Fibroblast of skin of left biceps (primary cell): Measurements from ENCODE around the gene TNFRSF18.
"Not testable (repeated sequence)": the region's sequence is repeated elsewhere in the genome, so short reads cannot be mapped to it uniquely, and the experiment has no call there.

ENCODE experiments used
- DNase-seq, 2 experiments: peaks; one replicate each; pipeline ENCODE4 v3.0.0-alpha.2; 2013; ENCODE audit warnings: low read depth in 2 of 2

Gene TNFRSF18, protein sequence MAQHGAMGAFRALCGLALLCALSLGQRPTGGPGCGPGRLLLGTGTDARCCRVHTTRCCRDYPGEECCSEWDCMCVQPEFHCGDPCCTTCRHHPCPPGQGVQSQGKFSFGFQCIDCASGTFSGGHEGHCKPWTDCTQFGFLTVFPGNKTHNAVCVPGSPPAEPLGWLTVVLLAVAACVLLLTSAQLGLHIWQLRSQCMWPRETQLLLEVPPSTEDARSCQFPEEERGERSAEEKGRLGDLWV

DNA sequence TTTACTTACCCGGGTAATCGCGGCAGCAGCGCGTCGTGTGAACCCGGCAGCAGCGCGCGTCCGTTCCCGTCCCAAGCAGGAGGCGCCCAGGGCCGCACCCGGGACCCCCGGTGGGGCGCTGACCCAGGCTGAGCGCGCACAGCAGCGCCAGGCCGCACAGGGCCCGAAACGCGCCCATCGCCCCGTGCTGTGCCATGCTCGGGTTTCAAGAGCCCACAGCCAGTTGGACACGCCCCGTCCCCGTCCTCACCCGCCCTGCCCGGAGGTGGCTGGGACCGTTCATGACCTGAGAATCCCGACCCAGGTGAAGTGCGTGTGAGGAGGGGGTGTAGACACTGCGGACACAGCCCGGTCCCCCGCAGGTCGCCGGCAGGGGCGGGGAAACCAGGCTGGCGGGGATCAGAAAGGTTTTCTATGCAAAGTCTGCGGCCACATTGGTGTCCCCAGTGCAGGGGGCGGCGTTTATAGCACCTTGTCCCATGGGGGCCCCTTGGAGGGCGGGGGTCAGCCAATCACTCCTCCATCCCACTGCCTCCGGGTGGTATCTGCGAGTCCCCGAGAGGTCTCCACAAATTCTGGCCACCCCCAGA, at the start of gene TNFRSF18:
TNFRSF18 (minus strand) TSS at position 217 of the 590 bp plus-strand sequence; CDS start at position 196, 21 bp downstream.
- DNase-seq: no peak

DNA sequence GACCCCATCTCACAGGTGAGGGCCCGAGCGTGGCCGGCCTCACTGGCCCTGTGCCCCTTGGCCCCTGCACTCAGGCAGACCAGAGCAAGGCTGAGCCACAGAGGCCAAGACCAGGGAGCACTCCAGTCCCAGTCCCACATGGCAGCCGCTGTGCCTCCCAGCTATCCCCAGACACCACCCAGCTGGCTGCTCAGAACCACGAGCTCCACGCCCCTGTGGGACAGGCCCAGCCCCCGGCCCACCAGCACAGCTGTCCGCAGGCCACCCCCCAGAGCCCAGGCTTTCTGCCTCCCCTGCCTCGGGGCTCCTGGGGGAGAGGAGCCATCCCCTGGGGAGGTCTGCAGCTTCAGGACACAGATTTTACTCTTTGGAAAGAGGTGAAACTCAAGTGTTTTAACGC, 49.2 kb upstream of the TNFRSF18 start:
- no peak for DNase-seq

DNA sequence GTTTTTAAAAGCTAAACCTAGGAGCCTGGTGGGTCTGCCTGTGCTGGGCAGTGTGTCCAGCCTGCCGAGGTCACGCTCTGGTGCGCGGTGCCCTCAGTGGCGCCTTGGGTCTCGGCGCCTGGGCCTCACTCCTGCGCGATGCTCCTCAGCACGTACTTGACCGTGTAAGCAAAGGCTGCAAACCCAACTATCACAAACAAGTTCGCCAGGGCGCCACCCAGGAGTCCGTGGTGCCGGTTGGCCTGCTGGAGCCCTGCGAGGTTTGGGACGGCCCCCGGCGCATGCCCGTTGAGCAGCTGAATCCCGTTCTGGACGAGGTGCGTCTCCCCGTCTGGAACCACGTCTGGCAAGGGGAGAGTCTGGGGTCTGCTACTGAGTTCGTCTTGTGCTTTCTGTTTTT, 48.7 kb upstream of the TNFRSF18 start:
- DNase-seq: no peak

DNA sequence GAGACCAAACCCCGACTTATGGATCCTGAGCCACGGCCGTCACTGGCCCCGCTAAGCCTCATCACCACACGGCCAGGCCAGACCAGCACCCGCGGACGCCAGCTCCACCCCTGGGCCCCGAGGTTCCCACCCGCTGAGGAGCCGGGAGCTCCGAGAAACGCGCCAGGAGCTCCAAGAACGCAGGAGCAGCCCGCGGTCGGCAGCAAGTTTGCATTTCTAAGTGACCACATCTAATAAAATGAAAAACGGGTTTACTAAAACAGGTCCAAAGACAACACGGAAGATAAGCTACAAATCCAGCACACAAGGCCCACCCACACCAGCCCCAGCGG, 48.2 kb upstream of the TNFRSF18 start:
- no peak for DNase-seq

DNA sequence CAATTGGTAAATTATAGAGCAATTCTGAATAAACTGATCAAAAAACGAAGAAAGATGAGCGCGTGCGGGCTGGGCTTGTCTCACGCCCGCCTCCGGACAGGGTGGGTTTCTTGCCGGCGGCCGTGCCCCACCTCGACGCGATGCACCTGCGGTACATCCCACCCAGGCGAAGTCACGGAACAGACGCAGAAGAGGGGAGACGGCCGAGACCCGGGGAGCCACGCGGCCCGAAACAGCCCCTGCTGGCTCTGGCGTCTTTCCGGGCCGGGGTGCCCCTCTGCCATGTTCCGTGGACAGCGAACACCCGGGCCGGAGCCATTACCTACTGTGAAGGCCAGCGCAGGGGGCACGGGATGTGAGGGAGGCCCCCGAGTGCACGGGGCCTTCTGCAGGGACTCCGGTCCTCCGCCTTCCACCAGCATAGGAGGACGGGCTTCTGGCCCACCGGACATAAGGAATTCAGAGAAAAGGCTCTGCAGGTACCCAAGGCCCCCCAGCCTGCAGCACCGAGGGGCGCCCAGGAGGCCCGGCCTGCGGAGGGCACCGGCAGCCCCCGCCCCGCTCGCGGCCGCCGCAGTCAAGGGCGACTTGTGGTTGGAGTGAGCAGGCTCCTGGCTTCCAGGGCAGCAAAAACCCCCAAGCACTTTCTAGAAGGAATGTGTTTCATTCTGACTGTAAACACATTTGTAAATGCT, 47.7 kb upstream of the TNFRSF18 start:
- DNase-seq: no peak

DNA sequence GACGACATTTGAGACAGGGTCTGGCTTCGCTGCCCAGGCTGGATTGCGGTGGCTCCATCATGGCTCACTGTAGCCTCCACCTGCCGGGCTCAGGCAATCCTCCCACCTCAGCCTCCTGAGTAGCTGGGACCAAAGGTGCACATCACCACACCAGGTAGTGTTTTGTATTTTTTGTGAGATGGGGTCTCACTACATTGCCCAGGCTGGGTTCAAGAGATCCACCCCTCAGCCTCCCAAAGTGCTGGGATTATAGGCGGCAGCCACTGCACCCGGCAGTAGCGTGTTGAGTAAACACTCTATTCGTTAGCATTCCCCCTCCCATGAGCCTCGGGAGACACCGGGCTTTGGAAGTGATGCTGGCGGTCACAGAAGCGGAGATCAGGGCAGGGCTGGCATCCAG, 46.9 kb upstream of the TNFRSF18 start:
- no peak for DNase-seq

DNA sequence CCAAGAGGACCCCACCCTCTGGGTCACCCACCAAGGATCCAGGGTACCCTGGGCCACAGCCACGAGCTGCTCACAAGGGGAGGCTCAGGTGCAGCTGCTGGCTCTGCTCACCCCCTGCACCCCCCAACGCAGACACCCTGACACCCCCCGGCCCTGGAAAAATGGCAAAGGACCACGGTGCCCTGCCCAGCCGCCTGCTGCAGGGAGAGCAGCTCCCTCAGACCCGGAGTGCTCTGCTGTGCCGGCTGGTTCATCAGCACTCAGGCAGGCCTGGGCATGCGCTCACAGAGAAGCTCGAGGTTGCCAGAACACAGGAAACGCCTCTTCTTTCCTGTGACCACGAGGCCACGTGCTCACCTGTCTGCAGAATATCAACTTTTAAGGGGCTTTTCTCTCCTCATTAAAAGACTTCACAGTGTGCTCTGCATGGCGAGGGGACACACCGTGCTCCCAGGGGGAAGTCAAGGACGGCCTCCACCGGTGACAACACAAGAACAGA, 44.4 kb upstream of the TNFRSF18 start:
- no peak for DNase-seq

DNA sequence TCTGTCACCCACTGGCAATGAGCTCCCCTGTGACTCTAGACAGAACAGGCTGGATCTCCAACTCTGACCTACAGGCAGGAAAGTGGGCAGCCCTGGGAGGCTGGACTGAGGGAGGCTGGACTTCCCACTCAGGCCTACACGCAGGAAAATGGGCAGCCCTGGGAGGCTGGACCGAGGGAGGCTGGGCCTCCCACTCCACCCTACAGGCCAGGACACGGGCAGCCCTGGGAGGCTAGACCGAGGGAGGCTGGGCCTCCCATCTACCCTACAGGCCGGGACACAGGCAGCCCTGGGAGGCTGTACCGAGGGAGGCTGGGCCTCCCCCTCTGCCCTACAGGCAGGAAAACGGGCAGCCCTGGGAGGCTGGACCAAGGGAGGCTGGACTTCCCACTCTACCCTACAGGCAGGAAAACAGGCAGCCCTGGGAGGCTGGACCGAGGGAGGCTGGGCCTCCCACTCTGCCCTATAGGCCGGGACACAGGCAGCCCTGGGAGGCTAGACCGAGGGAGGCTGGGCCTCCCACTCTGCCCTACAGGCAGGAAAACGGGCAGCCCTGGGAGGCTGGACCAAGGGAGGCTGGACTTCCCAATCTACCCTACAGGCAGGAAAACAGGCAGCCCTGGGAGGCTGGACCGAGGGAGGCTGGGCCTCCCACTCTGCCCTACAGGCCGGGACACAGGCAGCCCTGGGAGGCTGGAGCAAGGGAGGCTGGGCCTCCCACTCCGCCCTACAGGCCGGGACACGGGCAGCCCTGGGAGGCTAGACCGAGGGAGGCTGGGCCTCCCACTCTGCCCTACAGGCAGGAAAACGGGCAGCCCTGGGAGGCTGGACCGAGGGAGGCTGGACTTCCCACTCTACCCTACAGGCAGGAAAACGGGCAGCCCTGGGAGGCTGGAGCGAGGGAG, 41.9 kb upstream of the TNFRSF18 start:
- DNase-seq: not testable (repeated sequence)

DNA sequence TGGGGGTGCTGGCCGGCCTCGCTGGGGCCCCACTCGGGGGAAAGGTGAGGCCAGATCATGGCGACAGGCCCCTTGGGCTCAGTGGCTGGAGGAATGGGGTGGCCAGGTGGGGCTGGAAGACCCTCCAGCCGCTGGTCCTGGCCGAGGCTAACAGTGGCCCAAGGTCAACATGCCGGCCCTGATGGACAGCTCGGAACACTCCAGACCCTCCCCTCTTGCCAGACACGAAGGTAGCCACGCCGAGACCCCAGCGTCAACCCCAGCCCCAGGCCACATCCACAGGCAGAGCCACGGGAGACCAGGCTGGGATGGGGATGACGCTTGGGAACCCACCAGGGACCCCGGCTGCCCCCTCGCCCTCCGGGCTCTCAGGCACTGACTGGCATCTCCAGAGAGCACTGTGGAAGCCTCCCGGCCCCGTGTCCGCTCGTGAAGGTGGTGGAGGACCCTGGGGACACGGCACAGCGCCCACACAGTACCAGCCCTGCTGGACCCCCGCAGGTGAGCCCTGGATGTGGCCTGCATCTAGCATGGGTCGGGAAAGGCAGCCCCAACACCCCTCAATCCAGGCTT, 41.0 kb upstream of the TNFRSF18 start:
- no peak for DNase-seq

DNA sequence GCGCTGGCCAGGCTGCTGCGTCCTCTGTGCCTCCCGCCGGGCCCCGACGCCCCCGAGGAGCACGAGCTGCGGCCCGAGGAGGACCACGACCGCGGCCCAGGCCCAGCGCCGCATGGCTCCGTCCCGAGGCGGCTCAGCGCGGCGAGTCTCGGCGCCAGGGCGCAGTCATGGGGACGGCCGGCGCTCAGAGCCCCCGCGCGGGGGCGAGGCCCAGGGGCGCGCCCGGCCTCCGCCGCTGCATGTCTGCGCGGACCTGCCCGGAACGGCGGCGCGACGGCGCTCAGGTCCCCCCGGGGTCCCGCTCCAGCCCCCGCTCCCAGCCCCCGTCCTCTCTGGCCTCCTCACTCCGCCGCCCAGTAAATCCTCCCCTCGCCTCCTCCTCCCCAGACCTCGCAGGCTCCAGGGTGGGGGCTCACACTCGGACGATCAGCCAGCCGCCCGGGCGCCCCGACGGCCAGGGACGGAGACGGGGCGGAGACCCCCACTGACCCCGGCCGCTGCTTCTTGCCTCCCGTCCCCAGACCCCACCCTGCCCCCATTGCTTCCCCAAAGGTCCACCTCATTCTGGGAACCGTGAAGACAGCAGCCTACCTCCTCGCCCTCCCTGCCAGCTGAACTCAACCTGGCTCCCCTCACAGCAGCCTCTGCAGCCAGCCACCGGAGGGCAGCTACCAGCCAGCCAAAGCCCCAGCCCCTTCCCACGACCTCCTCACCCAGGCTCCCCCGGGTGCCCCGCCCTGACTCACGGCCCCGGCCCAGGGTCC, 40.4 kb upstream of the TNFRSF18 start, which contains the start of gene C1QTNF12:
C1QTNF12 (minus strand) TSS at position 146 of the 764 bp plus-strand sequence; CDS start at position 114, 32 bp downstream.
- DNase-seq: no peak

DNA sequence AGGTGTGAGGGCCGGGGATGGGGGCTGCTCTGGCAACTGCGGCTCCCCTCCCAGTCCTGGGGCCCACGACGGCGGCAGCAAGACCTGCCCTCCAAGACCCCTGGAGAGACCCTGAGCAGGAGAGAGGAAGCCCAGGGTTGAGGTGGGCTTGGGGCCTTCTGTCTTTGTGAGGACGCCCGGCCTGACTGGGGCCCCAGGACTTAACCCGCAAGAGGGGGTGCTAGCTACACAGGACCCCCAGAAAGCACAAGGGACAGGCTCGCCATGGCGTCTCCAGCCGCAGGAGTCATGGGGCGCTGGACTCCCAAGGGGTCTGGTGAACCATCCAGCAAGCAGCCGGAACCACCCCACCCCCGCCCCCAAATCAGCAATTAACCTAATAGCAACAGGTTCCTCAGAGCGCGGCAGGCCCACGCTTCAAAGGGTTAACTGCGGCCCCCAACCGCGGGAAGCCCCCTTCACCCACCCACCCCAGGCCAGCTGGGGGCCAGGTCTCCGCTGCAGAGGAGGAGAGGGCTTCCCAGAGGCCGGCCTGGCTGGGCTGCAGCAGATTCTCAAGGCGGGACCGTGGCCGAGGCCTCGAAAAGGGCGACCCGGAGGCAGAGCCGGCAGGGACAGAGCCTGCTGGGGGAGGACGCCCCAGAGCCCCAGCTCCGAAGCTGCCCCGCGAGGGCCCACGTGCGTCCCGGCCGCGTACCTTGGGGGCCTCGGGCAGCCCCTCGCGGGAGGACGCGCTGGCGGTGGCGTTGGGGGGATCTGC, 39.6 kb upstream of the TNFRSF18 start:
- DNase-seq: no peak

DNA sequence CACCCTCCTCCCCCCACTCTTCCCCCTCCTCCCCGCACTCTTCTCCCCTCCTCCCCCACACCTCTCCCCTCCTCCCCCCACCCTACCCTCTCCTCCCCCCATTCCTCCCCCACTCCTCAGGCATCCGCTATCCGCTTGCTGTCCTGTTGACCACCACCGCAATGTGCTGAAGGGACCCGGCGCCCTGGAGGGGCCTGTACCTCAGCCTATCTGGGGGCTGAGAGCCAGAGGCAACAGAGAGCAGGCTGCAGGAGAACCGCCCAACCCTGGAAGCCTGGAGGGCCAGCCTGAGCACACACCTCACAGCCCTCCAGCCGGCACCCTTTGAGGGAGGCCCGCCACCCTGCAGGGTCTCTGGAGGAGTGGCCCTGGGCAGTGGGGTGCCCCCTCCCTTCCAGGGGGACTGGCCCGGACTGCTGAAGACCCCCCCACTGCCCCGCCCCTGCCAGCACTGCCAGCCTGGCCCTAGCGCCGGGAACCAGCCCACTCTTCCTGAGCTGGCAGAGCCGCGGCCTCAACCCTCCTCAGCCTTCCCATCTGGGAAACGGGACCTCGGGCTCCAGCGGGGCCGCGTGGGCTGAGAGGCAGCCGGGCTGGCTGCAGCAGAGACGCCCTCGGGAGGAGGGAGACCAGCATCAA, 38.9 kb upstream of the TNFRSF18 start:
- DNase-seq: no peak

DNA sequence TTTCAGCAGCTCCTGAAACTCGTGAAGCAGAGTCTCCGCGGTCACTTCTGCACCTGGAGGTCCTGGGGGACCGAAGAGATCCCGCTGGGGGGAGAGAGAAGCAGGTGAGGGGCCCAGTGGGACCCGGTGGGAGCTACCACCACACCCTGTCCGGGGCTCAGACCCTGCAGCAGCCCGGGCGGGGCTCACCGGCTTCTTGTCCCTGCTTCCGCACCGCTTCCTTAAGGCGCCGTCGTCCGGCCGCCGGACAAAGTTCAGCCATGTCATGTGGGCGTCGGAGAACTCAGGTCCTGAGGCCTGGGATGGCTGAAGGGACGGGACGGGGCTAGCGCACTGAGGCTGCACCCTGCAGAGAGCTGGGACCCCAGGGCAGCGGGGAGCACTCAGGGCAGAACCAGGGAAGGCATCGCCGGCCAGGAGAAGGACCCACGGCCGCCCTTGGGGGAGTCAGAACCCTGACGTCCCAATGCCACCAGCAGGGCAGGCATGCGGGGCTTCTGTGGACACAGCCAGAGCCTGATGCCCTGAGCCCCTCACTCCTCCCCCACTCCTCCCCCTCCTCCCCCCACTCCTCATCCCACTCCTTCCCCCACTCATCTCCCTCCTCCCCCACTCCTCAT, 37.9 kb upstream of the TNFRSF18 start:
- no peak for DNase-seq

DNA sequence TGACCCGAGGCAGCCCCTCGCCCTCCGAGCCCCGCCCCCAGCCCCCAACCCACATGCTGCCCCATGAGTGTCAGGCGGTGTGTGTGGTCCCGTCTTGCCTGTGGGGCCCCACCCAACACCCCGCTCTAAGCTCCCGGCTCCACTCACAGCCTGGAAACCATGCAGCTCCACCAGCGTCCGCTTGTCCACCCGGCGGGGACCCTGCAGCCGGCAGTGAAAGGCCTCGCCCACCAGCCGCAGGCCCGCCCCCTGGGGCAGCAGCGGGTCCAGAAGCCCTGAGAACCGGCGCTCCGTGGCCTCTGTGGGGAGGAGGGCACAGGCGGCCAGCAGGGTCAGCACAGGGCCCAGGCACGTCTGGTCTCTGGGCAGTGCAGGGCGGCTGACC, 37.4 kb upstream of the TNFRSF18 start:
- DNase-seq: no peak

DNA sequence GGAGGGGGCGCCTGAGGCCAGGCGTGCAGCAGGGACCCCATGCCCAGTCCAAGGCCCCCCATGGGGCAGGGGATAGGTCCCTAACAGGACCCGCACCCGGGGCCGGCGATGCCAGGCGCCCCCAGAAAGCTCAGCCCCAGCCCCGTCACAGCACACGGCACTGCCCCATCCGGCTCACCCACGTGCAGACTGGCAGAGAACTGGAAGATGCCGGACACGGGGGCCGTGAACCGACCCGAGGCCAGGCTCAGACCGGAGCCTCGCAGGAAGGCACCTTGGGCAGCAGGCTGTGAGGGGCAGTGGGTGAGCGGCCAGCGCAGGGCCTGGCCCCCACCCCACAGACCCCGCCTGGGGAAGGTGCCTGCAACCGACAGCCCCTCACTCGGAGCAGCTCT, 36.9 kb upstream of the TNFRSF18 start:
- DNase-seq: no peak

DNA sequence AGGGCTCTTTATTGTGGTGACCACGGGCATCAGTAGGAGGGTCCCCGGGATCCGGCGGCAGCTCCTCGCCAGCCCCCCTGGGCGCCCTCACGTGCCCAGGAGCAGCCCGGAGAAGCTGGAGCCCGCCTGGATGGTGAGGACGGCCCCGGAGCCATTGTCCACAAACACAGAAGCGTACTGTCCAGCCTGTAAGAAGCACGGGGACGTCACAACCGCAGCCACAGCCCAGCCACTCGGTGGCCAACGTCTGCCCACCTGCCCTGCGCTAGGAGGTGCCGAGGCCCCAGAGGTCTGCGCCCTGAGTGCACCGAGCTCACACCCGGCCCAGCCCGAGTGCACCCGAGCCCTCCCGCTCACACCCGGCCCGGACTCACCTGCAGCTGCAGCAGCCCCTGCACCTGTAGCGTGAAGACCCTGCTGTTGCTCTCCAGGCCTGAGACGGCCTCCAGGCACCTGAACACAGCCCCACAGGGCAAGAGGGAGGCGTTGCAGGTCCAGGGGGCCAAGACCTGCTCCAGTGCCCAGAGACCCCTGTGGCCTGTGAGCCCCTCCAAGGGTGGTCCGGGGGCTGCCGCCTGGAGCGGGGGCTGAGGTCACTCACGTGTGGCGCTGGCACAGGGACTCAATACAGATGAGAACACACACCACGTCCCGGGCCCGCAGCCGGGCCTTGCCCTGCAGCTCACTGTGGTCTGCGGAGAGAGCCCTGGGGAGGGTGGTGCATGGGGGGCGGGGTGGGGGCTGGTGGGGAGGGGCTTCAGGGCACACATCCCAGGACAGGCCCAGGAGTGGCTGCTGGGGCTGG, 36.3 kb upstream of the TNFRSF18 start:
- no peak for DNase-seq

DNA sequence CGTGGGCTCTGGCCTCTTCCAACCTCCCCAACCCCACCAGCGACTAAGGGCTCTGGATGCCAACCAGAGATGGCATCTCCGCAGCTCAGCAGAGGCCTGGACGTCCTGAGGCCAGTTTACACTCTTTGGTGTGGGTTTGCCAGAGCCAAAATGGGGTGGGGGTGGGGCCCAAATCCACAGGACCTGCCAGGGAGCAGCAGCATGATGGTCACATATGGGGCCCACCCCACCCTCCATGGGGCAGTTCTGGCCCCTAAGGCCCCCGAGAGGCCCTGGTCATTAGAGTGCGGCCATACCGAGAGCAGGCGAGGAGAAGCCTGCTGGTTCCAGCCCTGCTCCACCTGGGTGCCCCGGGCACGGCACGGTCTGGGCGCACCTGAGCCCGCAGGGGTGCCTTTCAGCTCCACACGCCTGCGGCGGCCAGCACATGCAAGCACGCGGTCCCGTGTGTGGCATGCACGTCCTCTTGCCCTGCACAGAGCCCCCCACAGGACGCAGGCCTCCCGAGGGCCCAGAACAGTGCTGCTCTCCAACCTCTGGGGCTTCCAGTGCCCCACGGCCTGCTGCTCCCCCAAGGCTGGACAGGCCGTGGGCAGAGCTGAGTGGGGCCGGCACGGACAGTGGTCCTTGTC, 35.3 kb upstream of the TNFRSF18 start:
- DNase-seq: no peak
